CD1c-positive myeloid dendritic cell (primary cell): ENCODE results near the gene KCNK1.

Experiments
- DNase-seq: peaks from one replicate; pipeline ENCODE4 v3.0.0-alpha.2; 2016; ENCODE audit errors: extremely low spot score

Gene KCNK1

DNA sequence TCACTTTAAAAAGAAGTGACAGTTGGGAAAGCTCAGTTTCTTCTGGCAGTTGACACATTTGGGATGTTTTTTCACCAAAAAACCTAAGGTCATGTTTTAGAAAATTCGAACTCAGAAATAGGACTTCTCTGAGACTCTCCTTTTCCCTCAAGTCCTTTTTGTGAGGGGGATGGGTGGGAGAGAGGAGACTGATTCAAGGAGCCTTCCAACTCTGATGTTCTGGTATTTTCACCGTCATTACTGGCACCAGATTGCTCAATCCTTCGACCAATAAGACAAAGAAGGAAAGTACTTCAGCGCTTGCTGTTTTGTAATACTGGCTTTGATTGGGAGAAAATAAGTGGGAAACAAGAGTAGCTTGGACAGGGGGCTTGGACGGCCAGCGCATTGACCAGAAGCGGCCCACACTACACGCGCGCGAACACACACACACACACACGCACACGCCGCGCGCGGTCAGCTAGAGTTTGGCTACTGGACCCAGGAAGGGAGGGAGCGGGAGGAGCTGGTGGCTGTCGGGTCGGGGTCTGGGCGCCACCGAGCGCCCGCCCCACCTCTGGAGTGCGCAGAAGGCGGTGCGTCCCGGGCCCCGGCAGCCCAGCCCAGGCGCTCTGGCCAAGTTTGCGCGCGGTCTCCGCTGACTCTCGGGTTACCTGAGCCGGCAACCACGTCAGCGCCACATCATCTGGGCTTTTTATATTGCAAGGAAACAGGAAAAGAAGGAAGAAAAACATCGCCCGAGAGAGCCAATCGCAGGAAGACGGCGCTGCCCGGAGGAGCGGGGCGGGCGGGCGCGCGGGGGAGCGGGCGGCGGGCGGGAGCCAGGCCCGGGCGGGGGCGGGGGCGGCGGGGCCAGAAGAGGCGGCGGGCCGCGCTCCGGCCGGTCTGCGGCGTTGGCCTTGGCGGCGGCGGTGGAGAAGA lies at the start of gene KCNK1:
Gene KCNK1, plus strand, starts transcription at position 855 of the 921 bp plus-strand sequence. Its CDS starts 66 bp downstream, at position 921.
- DNase-seq = no peak

- DNase-seq = no peak
Observed at GRCh38 chr1:233565313-233565712, 48.6 kb upstream of the KCNK1 start.

- DNase-seq = no peak
Observed at GRCh38 chr1:233566886-233567285, 47.0 kb upstream of the KCNK1 start.

DNA sequence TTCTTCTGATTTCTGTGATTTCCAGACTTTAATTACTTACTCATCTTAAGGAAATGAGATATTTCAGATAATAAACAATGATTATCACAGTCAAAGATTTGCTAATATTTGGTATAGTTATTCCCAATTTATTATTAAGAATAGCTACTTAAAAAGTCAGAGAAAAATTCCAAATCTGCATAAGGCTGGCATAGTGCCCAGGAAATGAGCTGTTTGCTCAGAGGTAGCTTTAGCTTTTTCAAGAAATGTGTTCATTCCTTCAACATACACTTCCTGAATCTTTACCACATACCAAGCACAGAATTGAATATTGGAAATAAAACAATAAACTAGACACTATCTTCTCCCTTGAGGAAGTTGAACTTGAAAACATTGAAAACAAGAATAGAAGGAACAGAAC lies 44.3 kb upstream of the KCNK1 start:
- no peak for DNase-seq

GRCh38 chr1:233570216-233570615 lies 43.7 kb upstream of the KCNK1 start:
- no peak for DNase-seq

- no peak for DNase-seq
Observed at GRCh38 chr1:233570706-233571105, 43.2 kb upstream of the KCNK1 start.

DNA sequence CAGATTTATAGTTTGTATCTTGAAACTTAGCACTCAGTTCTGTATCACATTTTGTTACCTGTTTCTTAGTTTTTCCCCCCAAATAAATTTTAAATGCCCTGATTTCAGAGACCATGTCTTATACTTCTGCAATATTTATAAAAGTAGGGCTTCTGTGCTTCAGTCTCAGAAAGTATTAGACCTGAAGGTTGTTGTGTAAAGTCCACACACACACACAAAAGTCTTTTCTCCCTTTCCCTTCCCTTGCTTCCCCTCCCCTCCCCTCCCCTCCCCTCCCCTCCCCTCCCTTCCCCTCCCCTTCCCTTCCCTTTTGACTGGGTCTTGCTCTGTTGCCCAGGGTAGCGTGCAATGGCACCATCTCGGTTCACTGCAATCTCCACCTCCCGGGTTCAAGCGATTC lies 41.0 kb upstream of the KCNK1 start:
- DNase-seq = no peak

DNA sequence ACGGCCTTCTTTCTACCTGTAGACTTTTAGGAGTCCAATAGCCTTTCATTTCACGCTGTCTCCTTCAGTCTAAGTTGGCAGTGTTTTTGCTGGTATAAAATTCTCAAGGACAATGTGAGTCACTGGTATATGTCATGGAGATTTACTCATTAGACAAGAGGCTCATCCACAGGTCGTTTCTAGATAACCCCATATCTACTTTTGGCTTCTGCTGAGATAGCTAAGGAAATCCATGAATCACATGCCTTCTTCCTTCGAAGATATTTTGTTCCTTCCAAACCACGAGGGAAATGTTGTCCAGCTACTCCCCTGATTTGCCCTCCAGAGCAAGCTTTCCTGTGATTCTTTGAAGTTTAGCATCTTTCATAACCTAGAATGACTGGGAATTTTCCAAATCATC lies 38.5 kb upstream of the KCNK1 start:
- no peak for DNase-seq

GRCh38 chr1:233582439-233582838 lies 31.5 kb upstream of the KCNK1 start:
- no peak for DNase-seq

GRCh38 chr1:233584376-233584775 lies 29.5 kb upstream of the KCNK1 start:
- DNase-seq = no peak

- DNase-seq = no peak
Observed at GRCh38 chr1:233584931-233585330, 29.0 kb upstream of the KCNK1 start.

DNA sequence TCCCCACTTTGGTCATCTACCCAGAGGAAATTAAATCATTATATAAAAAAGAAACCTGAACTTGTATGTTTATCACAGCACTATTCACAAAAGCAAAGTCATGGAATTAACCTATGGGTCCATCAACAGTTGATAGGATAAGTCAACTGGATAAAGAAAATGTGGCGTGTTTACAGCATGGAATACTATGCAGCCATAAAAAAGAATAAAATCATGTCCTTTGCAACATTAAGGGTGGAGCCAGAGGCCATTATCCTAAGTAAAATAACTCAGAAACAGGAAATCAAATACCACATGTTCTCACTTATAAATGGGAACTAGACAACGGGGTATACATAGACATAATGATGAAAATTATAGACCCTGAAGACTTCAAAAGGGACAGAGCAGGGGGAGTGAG lies 27.6 kb upstream of the KCNK1 start:
- DNase-seq = no peak

GRCh38 chr1:233587196-233587595 lies 26.7 kb upstream of the KCNK1 start:
- no peak for DNase-seq

- no peak for DNase-seq
Observed at GRCh38 chr1:233587958-233588799, 25.7 kb upstream of the KCNK1 start.

GRCh38 chr1:233597489-233597901 lies 16.4 kb upstream of the KCNK1 start:
- DNase-seq = no peak

GRCh38 chr1:233598891-233599541 lies 14.9 kb upstream of the KCNK1 start:
- DNase-seq = no peak

- DNase-seq = no peak
Observed at GRCh38 chr1:233599542-233600073, 14.3 kb upstream of the KCNK1 start.

DNA sequence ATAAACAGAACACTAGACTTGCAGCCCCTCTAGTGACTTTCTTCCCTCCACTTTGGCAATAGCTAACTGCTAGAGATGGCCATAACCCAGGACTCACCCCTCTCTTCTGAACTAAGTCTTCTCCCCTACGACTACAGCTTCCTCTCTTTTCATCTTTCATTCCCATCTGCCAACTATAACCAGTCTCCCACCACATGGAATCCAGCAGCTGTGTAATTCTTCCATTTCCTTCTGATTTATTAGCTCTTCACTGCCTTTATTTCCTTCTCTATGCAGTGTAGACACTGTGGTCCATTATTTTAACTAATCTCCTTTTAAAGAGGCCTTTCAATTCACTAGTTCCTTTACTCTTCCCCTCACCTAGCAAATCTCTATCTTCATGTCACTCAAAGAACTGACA lies 13.4 kb upstream of the KCNK1 start:
- DNase-seq = no peak

DNA sequence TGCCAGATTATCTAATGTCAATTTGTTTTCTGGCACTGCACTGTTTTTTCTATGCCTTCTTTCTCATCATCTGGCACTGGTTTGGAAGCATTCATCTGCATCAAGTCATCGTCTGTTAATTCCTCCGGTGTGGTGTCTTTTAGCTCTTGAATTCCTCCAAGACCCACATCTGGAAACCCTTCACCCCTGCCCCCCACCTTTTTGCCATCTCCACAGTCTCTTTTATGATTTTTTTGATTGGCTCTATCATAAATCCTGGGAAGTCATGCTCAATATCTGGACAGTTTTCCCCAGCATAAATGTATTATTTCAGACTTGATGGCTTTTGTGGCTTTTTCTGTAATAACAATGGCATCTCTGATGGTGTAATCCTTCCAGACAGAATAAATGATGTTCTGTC lies 10.4 kb upstream of the KCNK1 start:
- no peak for DNase-seq

DNA sequence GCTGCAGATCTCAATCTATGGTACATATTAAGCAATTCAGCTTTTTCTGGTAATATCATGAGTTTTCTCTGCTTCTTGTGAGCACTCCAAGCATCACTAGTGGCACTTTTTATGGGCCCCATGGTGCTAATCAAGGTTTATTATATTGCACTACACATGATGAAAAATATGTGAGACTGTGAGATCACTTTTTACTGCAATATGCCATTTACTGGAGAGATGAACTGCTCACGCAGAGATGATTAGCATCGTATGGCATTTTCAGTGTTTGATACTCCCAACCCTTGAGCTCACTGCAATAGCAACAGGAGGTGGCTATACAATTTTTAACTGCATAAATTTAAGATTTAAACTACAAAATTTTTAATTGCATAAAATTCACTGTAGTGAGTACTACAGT lies 8.7 kb upstream of the KCNK1 start:
- DNase-seq = no peak

DNA sequence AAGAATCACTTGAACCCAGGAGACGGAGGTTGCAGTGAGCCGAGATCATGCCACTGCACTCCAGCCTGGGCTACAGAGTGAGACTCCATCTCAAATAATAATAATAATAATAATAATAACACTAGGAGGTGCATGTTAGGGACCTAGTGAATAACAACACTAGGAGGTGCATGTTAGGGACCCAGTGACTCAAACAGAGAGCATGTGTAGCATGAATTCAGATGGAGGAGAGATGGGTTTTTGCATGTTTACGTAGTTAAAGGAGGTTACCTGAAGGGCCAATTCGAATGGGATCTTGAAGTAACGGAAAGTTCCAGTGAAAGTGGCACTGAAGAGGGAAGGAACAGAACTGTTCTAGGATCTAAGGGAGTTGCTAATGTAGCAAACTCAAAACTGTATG lies 7.1 kb upstream of the KCNK1 start:
- no peak for DNase-seq
